ENCODE results near the gene NSD2. TPM values are rescaled to one million over a fixed set of nuclear protein-coding genes. Genes with fewer than 3 reads are reported as not detected.

Gene NSD2
- total RNA-seq, 1 experiment from 2014 or later, result 136 TPM

- no peak overlapping the region for H3K14ac ChIP-seq (ENCODE audit: insufficient read depth, low read length)
- DNase-seq, result no peak
- no peak overlapping the region for H3K4ac ChIP-seq (ENCODE audit: low read depth, low read length)
- peaks cover 7 to 17% of the 10 kb centered on the region in 2 experiments for H3K4me1 Mint-ChIP-seq
- H3K56ac ChIP-seq (ENCODE audit: insufficient read length, low read depth, low read length), result no peak overlapping the region
- H3K23me2 ChIP-seq (ENCODE audit: insufficient read length, low read depth, low read length, poor library complexity, severe bottlenecking), result no peaks in the 10 kb centered on the region
- H2AK5ac ChIP-seq (ENCODE audit: insufficient read length, low read length), result no peak overlapping the region
- no peak overlapping the region for H4K5ac ChIP-seq (ENCODE audit: insufficient read length, low read depth, low read length)
- no peak overlapping the region for H2BK5ac ChIP-seq (ENCODE audit: insufficient read length, low read length)
- no peaks in the 10 kb centered on the region for H3K9me3 Mint-ChIP-seq
- no peak overlapping the region for H3K27ac Mint-ChIP-seq
- H4K20me1 ChIP-seq (ENCODE audit: control insufficient read depth, insufficient read depth, insufficient read length), result no peaks in the 10 kb centered on the region
- H3K27me3 Mint-ChIP-seq (ENCODE audit: low read depth), result peaks cover 1% of the 10 kb centered on the region; the same call in 1 of the 2 replicates
- no peak overlapping the region for H2AFZ ChIP-seq (ENCODE audit: low read length)
- H2BK15ac ChIP-seq (ENCODE audit: low read depth, low read length), result no peak overlapping the region
- TF ChIP-seq CTCF (conservative IDR thresholded peaks at IDR 0.05), result no peak
- 100% methylated on average over 1 of the region's 6 CpGs for WGBS (ENCODE audit: extremely low coverage, insufficient read length, low lambda C conversion rate)
- H3K79me2 ChIP-seq (ENCODE audit: insufficient read depth, low read length), result peaks cover 8% of the 10 kb centered on the region; the same call in 1 of the 2 replicates
- H3K27me3 ChIP-seq (ENCODE audit: insufficient read depth, low read length), result no peaks in the 10 kb centered on the region
- H3K27ac ChIP-seq (ENCODE audit: insufficient read length, low read depth, low read length), result no peak overlapping the region
- no peak overlapping the region for H3T11ph ChIP-seq (ENCODE audit: low read length)
- no peak overlapping the region for H3K18ac ChIP-seq (ENCODE audit: insufficient read length, low read depth, low read length)
- no peak overlapping the region for H3K4me3 Mint-ChIP-seq
- H2BK20ac ChIP-seq (ENCODE audit: low read depth, low read length, poor library complexity, severe bottlenecking), result no peak overlapping the region
- peaks cover 3% of the 10 kb centered on the region for H3K79me1 ChIP-seq (ENCODE audit: insufficient read depth, low read depth, low read length, poor library complexity, severe bottlenecking)
- no peak overlapping the region for H3K4me2 ChIP-seq (ENCODE audit: insufficient read depth, insufficient read length, low read length)
- no peak overlapping the region for H2BK120ac ChIP-seq (ENCODE audit: low read depth, low read length, poor library complexity, severe bottlenecking)
- no peak overlapping the region for H4K91ac ChIP-seq (ENCODE audit: insufficient read length, low read depth, low read length)
- no peak overlapping the region for H2BK12ac ChIP-seq (ENCODE audit: insufficient read length, low read depth, low read length)
- H3K9ac ChIP-seq (ENCODE audit: extremely low read depth, insufficient read length, low read length), result no peak overlapping the region
- H3K36me3 Mint-ChIP-seq (ENCODE audit: insufficient read depth in 1 of 3, low read depth in 3 of 3), result peaks cover 16 to 30% (median 21%) of the 10 kb centered on the region in 3 experiments; a peak in 6 of 7 replicates
- H3K4me1 ChIP-seq (ENCODE audit: insufficient read depth, low read length), result no peaks in the 10 kb centered on the region
- H4K8ac ChIP-seq (replicated peaks; ENCODE audit: insufficient read length, low read depth, low read length), result no peak overlapping the region
- H3K9me3 ChIP-seq (ENCODE audit: control insufficient read depth, low read depth, low read length), result no peaks in the 10 kb centered on the region
- no peak overlapping the region for H3K23ac ChIP-seq (ENCODE audit: insufficient read length, low read depth, low read length)
Observed at GRCh38 chr4:1896658-1896991, 25.4 kb downstream of the NSD2 start.

Data from H9 (cell line).